ENCODE measurements around the gene SLC4A1AP. TPM values are rescaled to one million over a fixed set of nuclear protein-coding genes. Genes with fewer than 3 reads are reported as not detected.

Gene SLC4A1AP
- total and polyA plus RNA-seq, 4 donors = 7.2 to 12.3 (median 9.5) TPM

- TF ChIP-seq ZBTB33 (IDR thresholded peaks at IDR 0.05) = no peak
- no peak for TF ChIP-seq TAF1 (conservative IDR thresholded peaks at IDR 0.05)
- TF ChIP-seq SP1 (IDR thresholded peaks at IDR 0.05) = no peak
- TF ChIP-seq GABPA (IDR thresholded peaks at IDR 0.05 in 1 of 2, conservative IDR thresholded peaks at IDR 0.05 in 1 of 2) = no peak
- no peak for TF ChIP-seq HNF4A (conservative IDR thresholded peaks at IDR 0.05)
- TF ChIP-seq HNF4G (IDR thresholded peaks at IDR 0.05) = no peak
- no peak for TF ChIP-seq YY1 (IDR thresholded peaks at IDR 0.05)
- TF ChIP-seq NR2F2 (IDR thresholded peaks at IDR 0.05) = no peak
Observed at GRCh38 chr2:27640722-27641245, 22.9 kb upstream of the SLC4A1AP start (continued).

GRCh38 chr2:27645197-27645596, 18.5 kb upstream of the SLC4A1AP start:
- no peaks in the 10 kb centered on the region for H3K27me3 ChIP-seq (ENCODE audit: control insufficient read depth in 4 of 4, insufficient read depth in 4 of 4, low read length in 3 of 4)
- H3K9me3 ChIP-seq (ENCODE audit: control insufficient read depth in 4 of 4, low read length in 3 of 4) = no peaks in the 10 kb centered on the region
- no peak overlapping the region for H3K4me3 ChIP-seq (ENCODE audit: low read depth in 1 of 3, low read length in 3 of 3)
- H3K36me3 ChIP-seq (ENCODE audit: control insufficient read depth in 4 of 4, insufficient read depth in 3 of 4, low read depth in 1 of 4, low read length in 3 of 4) = peaks cover 5 to 49% (median 44%) of the 10 kb centered on the region in 4 donors
- no peak for DNase-seq (ENCODE audit: low spot score)
- no peak overlapping the region for H3K27ac ChIP-seq (ENCODE audit: low read depth in 1 of 2, low read length in 2 of 2)
- no peak overlapping the region for H3K9ac ChIP-seq (ENCODE audit: low read depth in 1 of 2, low read length in 2 of 2)
- TF ChIP-seq HNF4A (conservative IDR thresholded peaks at IDR 0.05) (no peak), FOXA2 (IDR thresholded peaks at IDR 0.05) (no peak), MAX (IDR thresholded peaks at IDR 0.05) (no peak), ZBTB33 (IDR thresholded peaks at IDR 0.05) (no peak), SP1 (IDR thresholded peaks at IDR 0.05) (no peak), TAF1 (conservative IDR thresholded peaks at IDR 0.05) (no peak), YY1 (IDR thresholded peaks at IDR 0.05) (no peak), FOXA1 (IDR thresholded peaks at IDR 0.05) (no peak), GABPA (IDR thresholded peaks at IDR 0.05 in 1 of 2, conservative IDR thresholded peaks at IDR 0.05 in 1 of 2) (no peak), JUND (IDR thresholded peaks at IDR 0.05) (no peak), NR2F2 (IDR thresholded peaks at IDR 0.05) (no peak), RAD21 (IDR thresholded peaks at IDR 0.05) (no peak)
- no peaks in the 10 kb centered on the region for H3K4me1 ChIP-seq (ENCODE audit: control insufficient read depth in 4 of 4, insufficient read depth in 4 of 4, low read length in 3 of 4)

GRCh38 chr2:27647289-27647688, 16.4 kb upstream of the SLC4A1AP start:
- Histone ChIP-seq H3K9ac (ENCODE audit: low read depth in 1 of 2, low read length in 2 of 2) (no peak overlapping the region), H3K9me3 (ENCODE audit: control insufficient read depth in 4 of 4, low read length in 3 of 4) (no peaks in the 10 kb centered on the region), H3K4me1 (ENCODE audit: control insufficient read depth in 4 of 4, insufficient read depth in 4 of 4, low read length in 3 of 4) (no peaks in the 10 kb centered on the region), H3K27me3 (ENCODE audit: control insufficient read depth in 4 of 4, insufficient read depth in 4 of 4, low read length in 3 of 4) (no peaks in the 10 kb centered on the region), H3K27ac (ENCODE audit: low read depth in 1 of 2, low read length in 2 of 2) (no peak overlapping the region), H3K4me3 (ENCODE audit: low read depth in 1 of 3, low read length in 3 of 3) (no peak overlapping the region), H3K36me3 (ENCODE audit: control insufficient read depth in 4 of 4, insufficient read depth in 3 of 4, low read depth in 1 of 4, low read length in 3 of 4) (peaks cover 9 to 53% (median 37%) of the 10 kb centered on the region in 4 donors)
- DNase-seq (ENCODE audit: low spot score) = no peak
- TF ChIP-seq SP1 (IDR thresholded peaks at IDR 0.05) (no peak), JUND (IDR thresholded peaks at IDR 0.05) (no peak)
